Mammary epithelial cell (primary cell): Measurements from ENCODE around the gene PXDC1.

Experiments
- EZH2 ChIP-seq: IDR thresholded peaks from 2 replicates; pipeline ENCODE4 v1.6.1; 2012; ENCODE audit warnings: low read length, inconsistent platforms, borderline replicate concordance
- TF ChIP-seq, protein P1 (sequence below), 2 donors: IDR thresholded peaks in 1 of 2; conservative IDR thresholded peaks in 1 of 2; 2 replicates each; pipeline ENCODE4 v1.5.1; 2011 to 2012; ENCODE audit warnings: inconsistent platforms in 2 of 2, low read length in 2 of 2, mild to moderate bottlenecking in 2 of 2, control low read depth in 1 of 2, low read depth in 1 of 2; ENCODE audit not compliant: insufficient read depth in 1 of 2; ENCODE audit errors: extremely low read depth in 1 of 2

DNA sequence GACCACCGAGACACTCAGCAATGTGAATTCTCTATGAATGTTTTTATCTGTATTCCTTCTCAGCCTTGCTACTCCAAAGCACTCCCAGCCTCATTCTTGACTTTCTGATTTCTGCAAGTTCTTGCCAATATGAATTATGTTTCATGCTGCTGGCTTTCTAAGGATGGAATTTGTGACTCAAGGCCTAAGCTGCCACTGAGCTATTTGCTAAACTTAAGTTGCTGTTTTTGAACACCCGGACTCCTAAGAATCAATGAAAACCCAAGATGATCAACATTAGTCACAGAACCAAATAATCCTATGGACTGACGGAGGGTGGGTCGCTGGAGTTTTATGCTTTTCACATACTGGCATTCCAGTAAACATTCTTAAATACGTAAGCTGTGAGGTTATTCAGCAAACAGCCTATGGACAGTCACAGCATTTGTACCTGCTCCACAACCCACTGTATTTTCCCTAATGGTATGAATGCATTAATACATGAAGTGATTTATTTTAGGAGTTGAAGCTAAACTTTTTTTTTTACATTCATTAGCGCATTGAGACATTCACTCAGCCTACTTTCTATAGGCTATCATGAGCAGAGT lies 8.2 kb upstream of the PXDC1 start:
- TF ChIP-seq, protein P1, sequence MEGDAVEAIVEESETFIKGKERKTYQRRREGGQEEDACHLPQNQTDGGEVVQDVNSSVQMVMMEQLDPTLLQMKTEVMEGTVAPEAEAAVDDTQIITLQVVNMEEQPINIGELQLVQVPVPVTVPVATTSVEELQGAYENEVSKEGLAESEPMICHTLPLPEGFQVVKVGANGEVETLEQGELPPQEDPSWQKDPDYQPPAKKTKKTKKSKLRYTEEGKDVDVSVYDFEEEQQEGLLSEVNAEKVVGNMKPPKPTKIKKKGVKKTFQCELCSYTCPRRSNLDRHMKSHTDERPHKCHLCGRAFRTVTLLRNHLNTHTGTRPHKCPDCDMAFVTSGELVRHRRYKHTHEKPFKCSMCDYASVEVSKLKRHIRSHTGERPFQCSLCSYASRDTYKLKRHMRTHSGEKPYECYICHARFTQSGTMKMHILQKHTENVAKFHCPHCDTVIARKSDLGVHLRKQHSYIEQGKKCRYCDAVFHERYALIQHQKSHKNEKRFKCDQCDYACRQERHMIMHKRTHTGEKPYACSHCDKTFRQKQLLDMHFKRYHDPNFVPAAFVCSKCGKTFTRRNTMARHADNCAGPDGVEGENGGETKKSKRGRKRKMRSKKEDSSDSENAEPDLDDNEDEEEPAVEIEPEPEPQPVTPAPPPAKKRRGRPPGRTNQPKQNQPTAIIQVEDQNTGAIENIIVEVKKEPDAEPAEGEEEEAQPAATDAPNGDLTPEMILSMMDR (conservative IDR thresholded peaks at IDR 0.05 in 1 of 2, IDR thresholded peaks at IDR 0.05 in 1 of 2; ENCODE audit: extremely low read depth in 1 of 2, insufficient read depth in 1 of 2, low read depth in 1 of 2, low read length in 2 of 2): no peak
- no peak for TF ChIP-seq EZH2
